H9 (cell line): Measurements from ENCODE around the gene DAB1. TPM values are rescaled to one million over a fixed set of nuclear protein-coding genes. Genes with fewer than 3 reads are reported as not detected.

Experiments used
- DNase-seq: peaks from one replicate; pipeline ENCODE4 v3.0.0-alpha.2; 2017
- H2AFZ ChIP-seq: one replicate; pipeline ENCODE4 v1.6.1; 2013; ENCODE audit warnings: mild to moderate bottlenecking, low read length, control low read depth, moderate library complexity
- H2AK5ac ChIP-seq: 2 replicates; pipeline ENCODE4 v1.6.1; 2013; ENCODE audit warnings: low read length, control low read depth, mixed read lengths; ENCODE audit not compliant: insufficient read length
- H2BK120ac ChIP-seq: one replicate; pipeline ENCODE4 v1.6.1; 2013; ENCODE audit warnings: low read depth, mild to moderate bottlenecking, low read length, control low read depth, inconsistent platforms; ENCODE audit not compliant: poor library complexity, severe bottlenecking
- H2BK12ac ChIP-seq: 2 replicates; pipeline ENCODE4 v1.6.1; 2013; ENCODE audit warnings: low read length, control low read depth, mixed read lengths, low read depth; ENCODE audit not compliant: insufficient read length
- H2BK15ac ChIP-seq: 2 replicates; pipeline ENCODE4 v1.6.1; 2013; ENCODE audit warnings: low read depth, low read length, control low read depth
- H2BK20ac ChIP-seq: one replicate; pipeline ENCODE4 v1.6.1; 2013; ENCODE audit warnings: low read depth, mild to moderate bottlenecking, low read length, control low read depth, inconsistent platforms; ENCODE audit not compliant: poor library complexity, severe bottlenecking
- H2BK5ac ChIP-seq: 2 replicates; pipeline ENCODE4 v1.6.1; 2013; ENCODE audit warnings: low read length, control low read depth, mixed read lengths; ENCODE audit not compliant: insufficient read length
- H3K14ac ChIP-seq: 2 replicates; pipeline ENCODE4 v1.6.1; 2013; ENCODE audit warnings: low read length, control low read depth; ENCODE audit not compliant: insufficient read depth
- H3K18ac ChIP-seq: 2 replicates; pipeline ENCODE4 v1.6.1; 2013; ENCODE audit warnings: low read depth, mild to moderate bottlenecking, mixed read lengths, low read length, control low read depth; ENCODE audit not compliant: insufficient read length
- H3K23ac ChIP-seq: 2 replicates; pipeline ENCODE4 v1.6.1; 2013; ENCODE audit warnings: low read length, control low read depth, mixed read lengths, low read depth; ENCODE audit not compliant: insufficient read length
- H3K23me2 ChIP-seq: 2 replicates; pipeline ENCODE4 v1.6.1; 2013; ENCODE audit warnings: low read depth, mild to moderate bottlenecking, mixed read lengths, low read length, control low read depth; ENCODE audit not compliant: insufficient read length, poor library complexity, severe bottlenecking
- H3K27ac ChIP-seq: 2 replicates; pipeline ENCODE4 v1.5.1; 2013; ENCODE audit warnings: low read length, control low read depth, mixed read lengths, low read depth; ENCODE audit not compliant: insufficient read length
- H3K27me3 ChIP-seq: 2 replicates; pipeline ENCODE4 v1.6.1; 2013; ENCODE audit warnings: low read length, control low read depth, inconsistent platforms; ENCODE audit not compliant: insufficient read depth
- H3K4ac ChIP-seq: 2 replicates; pipeline ENCODE4 v1.6.1; 2013; ENCODE audit warnings: low read depth, mild to moderate bottlenecking, control low read depth, inconsistent platforms, low read length, moderate library complexity
- H3K4me1 ChIP-seq: 2 replicates; pipeline ENCODE4 v1.6.1; 2013; ENCODE audit warnings: low read length, control low read depth, inconsistent platforms; ENCODE audit not compliant: insufficient read depth
- H3K4me2 ChIP-seq: 2 replicates; pipeline ENCODE4 v1.6.1; 2013; ENCODE audit warnings: low read length, control low read depth, mixed read lengths; ENCODE audit not compliant: insufficient read length, insufficient read depth
- H3K56ac ChIP-seq: 2 replicates; pipeline ENCODE4 v1.6.1; 2013; ENCODE audit warnings: low read depth, mild to moderate bottlenecking, mixed read lengths, low read length, control low read depth; ENCODE audit not compliant: insufficient read length
- H3K79me1 ChIP-seq: 2 replicates; pipeline ENCODE4 v1.6.1; 2013; ENCODE audit warnings: low read depth, mild to moderate bottlenecking, moderate library complexity, low read length, control low read depth, inconsistent platforms; ENCODE audit not compliant: insufficient read depth, poor library complexity, severe bottlenecking
- H3K79me2 ChIP-seq: 2 replicates; pipeline ENCODE4 v1.6.1; 2013; ENCODE audit warnings: low read length, control low read depth, inconsistent platforms; ENCODE audit not compliant: insufficient read depth
- H3K9ac ChIP-seq: 2 replicates; pipeline ENCODE4 v1.6.1; 2013; ENCODE audit warnings: low read length, control low read depth, mixed read lengths; ENCODE audit not compliant: insufficient read length; ENCODE audit errors: extremely low read depth
- H3K9me3 ChIP-seq: one replicate; pipeline ENCODE4 v1.6.1; 2013; ENCODE audit warnings: low read depth, low read length, inconsistent platforms; ENCODE audit not compliant: control insufficient read depth
- H3T11ph ChIP-seq: one replicate; pipeline ENCODE4 v1.6.1; 2013; ENCODE audit warnings: mild to moderate bottlenecking, low read length, control low read depth, inconsistent platforms
- H4K20me1 ChIP-seq: one replicate; pipeline ENCODE4 v1.6.1; 2013; ENCODE audit not compliant: control insufficient read depth, insufficient read length, insufficient read depth
- H4K5ac ChIP-seq: 2 replicates; pipeline ENCODE4 v1.6.1; 2013; ENCODE audit warnings: low read depth, mild to moderate bottlenecking, mixed read lengths, low read length, control low read depth; ENCODE audit not compliant: insufficient read length
- H4K8ac ChIP-seq: replicated peaks from 2 replicates; pipeline ENCODE4 v1.6.1; 2013; ENCODE audit warnings: low read length, control low read depth, mixed read lengths, low read depth; ENCODE audit not compliant: insufficient read length
- H4K91ac ChIP-seq: 2 replicates; pipeline ENCODE4 v1.6.1; 2013; ENCODE audit warnings: low read depth, mild to moderate bottlenecking, moderate library complexity, mixed read lengths, low read length, control low read depth; ENCODE audit not compliant: insufficient read length
- H3K27ac Mint-ChIP-seq, 3 experiments: 2 replicates in 2 of 3; 3 replicates in 1 of 3; pipeline ENCODE4 v1.8.0; 2020 to 2021; ENCODE audit warnings: mixed read lengths in 3 of 3, mild to moderate bottlenecking in 1 of 3, moderate library complexity in 1 of 3
- H3K27me3 Mint-ChIP-seq: 2 replicates; pipeline ENCODE4 v1.8.0; 2021; ENCODE audit warnings: low read depth, mild to moderate bottlenecking, moderate library complexity, mixed read lengths
- H3K36me3 Mint-ChIP-seq, 3 experiments: 2 replicates in 2 of 3; 3 replicates in 1 of 3; pipeline ENCODE4 v1.8.0; 2020 to 2021; ENCODE audit warnings: low read depth in 3 of 3, mixed read lengths in 3 of 3; ENCODE audit not compliant: insufficient read depth in 1 of 3
- H3K4me1 Mint-ChIP-seq, 2 experiments: 2 replicates each; pipeline ENCODE4 v1.8.0; 2020; ENCODE audit warnings: mixed read lengths in 2 of 2
- H3K4me3 Mint-ChIP-seq, 2 experiments: 2 replicates in 1 of 2; 3 replicates in 1 of 2; pipeline ENCODE4 v1.8.0; 2020 to 2021; ENCODE audit warnings: mild to moderate bottlenecking in 2 of 2, mixed read lengths in 2 of 2, moderate library complexity in 1 of 2
- H3K9me3 Mint-ChIP-seq, 2 experiments: 2 replicates in 1 of 2; 3 replicates in 1 of 2; pipeline ENCODE4 v1.8.0; 2020; ENCODE audit warnings: mild to moderate bottlenecking in 2 of 2, mixed read lengths in 2 of 2, moderate library complexity in 1 of 2
- CTCF ChIP-seq: fragments of 200-600 bp; sonication (generic); conservative IDR thresholded peaks from 3 replicates; pipeline ENCODE4 v1.8.0; 2021; ENCODE audit warnings: antibody characterized with exemption, mild to moderate bottlenecking
- WGBS: extraction: QIAGEN DNeasy Blood & Tissue Kit; methylation state at CpG from one replicate; pipeline ENCODE4 v1.1.7; 2013; ENCODE audit warnings: missing lambda C conversion rate, low lambda C conversion rate, mixed read lengths; ENCODE audit not compliant: insufficient read length; ENCODE audit errors: extremely low coverage; 5-methylcytosine and 5-hydroxymethylcytosine counted together
- total RNA-seq: library from RNA; stranded (reverse); gene quantifications from 2 replicates; pipeline ENCODE4 v1.2.1, GENCODE V29; 2021

The DAB1 gene
- total RNA-seq, 1 experiment from 2014 or later: 9.3 TPM

GRCh38 chr1:57131701-57132394 lies 292.0 kb downstream of the DAB1 start:
- no peak overlapping the region for H3T11ph ChIP-seq
- H3K27ac Mint-ChIP-seq: no peak overlapping the region
- H2BK20ac ChIP-seq: no peak overlapping the region
- H3K4ac ChIP-seq: no peak overlapping the region
- no peak overlapping the region for H2BK120ac ChIP-seq
- no peak for TF ChIP-seq CTCF
- H2AK5ac ChIP-seq: no peak overlapping the region
- no peak for DNase-seq
- H3K4me1 Mint-ChIP-seq: peaks cover 4 to 7% of the 10 kb centered on the region in 2 experiments
- H3K18ac ChIP-seq: no peak overlapping the region
- no peaks in the 10 kb centered on the region for H3K79me2 ChIP-seq
- no peaks in the 10 kb centered on the region for H3K9me3 ChIP-seq
- H3K4me2 ChIP-seq: no peak overlapping the region
- H4K20me1 ChIP-seq: no peaks in the 10 kb centered on the region
- no CpG with 5 or more reads among the region's 3 CpGs for WGBS
- H3K9ac ChIP-seq: no peak overlapping the region
- H3K56ac ChIP-seq: no peak overlapping the region
- no peak overlapping the region for H2AFZ ChIP-seq
- H3K23me2 ChIP-seq: no peaks in the 10 kb centered on the region
- no peak overlapping the region for H4K91ac ChIP-seq
- H2BK5ac ChIP-seq: no peak overlapping the region
- H2BK15ac ChIP-seq: no peak overlapping the region
- no peak overlapping the region for H4K8ac ChIP-seq
- no peaks in the 10 kb centered on the region for H3K36me3 Mint-ChIP-seq
- H3K23ac ChIP-seq: no peak overlapping the region
- no peaks in the 10 kb centered on the region for H3K9me3 Mint-ChIP-seq
- no peak overlapping the region for H2BK12ac ChIP-seq
- H3K4me1 ChIP-seq: no peaks in the 10 kb centered on the region
- no peak overlapping the region for H3K4me3 Mint-ChIP-seq
- H3K27ac ChIP-seq: no peak overlapping the region
- H3K14ac ChIP-seq: no peak overlapping the region
- no peaks in the 10 kb centered on the region for H3K27me3 ChIP-seq
- no peaks in the 10 kb centered on the region for H3K27me3 Mint-ChIP-seq
- no peaks in the 10 kb centered on the region for H3K79me1 ChIP-seq
- no peak overlapping the region for H4K5ac ChIP-seq
